NCI-H1105 (cell line): ENCODE measurements around the gene SLC22A23.

Experiments used
- DNase-seq: peaks from one replicate; lab custom pipeline; 2025; lab: John Stamatoyannopoulos, UW

Gene SLC22A23

DNA sequence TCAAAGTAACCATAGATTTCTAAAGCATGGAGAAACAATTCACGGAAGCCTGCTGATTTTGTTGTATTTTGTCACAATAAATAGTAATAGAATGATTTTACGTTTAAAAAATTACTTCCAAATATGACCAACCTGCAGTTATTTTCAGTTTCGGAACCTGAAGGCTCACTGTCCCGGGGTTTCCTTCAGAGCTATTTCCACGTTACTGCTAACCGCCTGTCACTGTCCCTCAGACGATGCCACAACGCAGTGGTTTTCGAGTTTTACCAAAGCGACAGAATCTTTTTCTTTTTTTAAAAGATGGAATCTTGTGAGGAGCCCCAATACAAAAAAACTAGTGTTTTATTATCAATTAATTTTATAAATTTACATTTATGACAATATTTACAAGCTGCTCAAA lies 157.6 kb downstream of the SLC22A23 start:
- DNase-seq = no peak

DNA sequence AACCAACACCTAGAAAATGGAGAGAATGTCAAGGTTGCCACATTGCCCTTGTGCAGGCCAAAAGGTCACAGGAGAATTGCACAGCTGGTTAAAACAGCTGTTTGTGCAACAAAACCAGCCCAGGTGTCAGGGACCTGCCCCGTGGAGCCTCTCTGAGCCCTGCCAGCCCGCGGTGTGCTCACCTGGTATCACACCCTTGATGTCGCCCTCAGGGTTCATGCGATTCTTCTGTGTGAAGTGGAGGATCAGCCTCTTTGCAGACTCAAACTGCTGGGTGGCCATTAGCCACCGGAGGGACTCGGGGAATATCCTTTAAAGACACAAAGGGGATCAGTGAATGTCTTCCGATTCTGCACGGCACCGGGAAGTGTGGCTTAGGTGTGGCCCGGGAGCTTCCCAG lies 158.9 kb downstream of the SLC22A23 start:
- DNase-seq = no peak

DNA sequence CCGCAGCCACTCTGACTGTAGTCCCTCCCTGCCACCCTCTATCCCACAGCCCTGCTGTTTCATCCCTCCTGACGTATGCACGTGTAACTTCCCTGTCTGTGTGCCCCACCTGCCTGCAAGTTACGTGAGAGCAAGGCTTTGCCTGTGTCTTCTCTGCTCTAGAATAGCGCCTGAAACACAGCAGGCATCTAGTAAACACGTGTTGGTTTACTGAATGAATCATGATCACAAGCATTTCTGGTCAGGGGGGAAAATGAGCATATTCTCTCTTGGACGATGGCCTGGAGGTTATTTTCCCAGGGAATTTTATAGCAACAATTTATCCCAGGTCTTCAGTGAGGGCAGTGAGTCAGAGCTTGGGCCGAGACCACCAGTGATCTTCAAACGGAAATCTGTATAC lies 159.8 kb downstream of the SLC22A23 start:
- DNase-seq = no peak

DNA sequence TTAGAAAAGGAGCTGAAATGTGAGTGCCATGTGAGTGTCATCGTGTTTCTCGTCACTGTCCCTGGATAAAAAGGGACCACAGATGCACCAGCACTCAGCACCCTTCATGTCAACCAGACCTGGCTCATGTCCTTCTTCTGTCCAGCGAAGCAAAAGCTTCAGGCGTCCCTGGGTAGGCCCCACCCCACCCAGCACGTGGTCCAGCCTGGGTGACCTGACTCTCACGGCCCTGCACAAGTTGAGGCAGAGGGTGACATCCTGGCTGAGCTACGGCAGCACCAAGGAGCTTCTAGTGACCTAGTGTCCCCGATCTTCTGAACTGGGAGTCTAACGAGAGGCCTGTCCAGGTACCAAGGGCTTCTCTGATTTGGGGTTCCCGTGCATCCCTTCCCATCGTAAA lies 160.3 kb downstream of the SLC22A23 start:
- DNase-seq = no peak

DNA sequence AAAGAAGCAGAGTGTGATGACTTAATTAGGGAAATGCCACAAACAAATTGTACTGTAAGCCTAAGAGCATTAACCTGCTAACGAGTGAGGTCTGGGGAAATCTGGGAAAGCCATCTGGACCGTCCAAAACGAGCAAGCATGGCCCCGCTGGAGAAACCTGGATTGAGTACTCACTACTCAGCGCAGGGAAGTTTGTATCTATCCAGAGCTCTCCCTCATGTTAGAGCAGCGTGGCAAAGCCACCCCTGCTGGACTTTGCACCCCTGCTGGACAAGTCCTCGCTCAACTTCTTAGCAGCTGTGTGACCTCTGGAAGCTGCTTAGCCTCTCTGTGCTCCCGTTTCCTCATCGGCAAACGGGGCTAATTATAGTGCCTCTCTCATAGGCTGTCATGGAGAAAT lies 160.8 kb downstream of the SLC22A23 start:
- no peak for DNase-seq

DNA sequence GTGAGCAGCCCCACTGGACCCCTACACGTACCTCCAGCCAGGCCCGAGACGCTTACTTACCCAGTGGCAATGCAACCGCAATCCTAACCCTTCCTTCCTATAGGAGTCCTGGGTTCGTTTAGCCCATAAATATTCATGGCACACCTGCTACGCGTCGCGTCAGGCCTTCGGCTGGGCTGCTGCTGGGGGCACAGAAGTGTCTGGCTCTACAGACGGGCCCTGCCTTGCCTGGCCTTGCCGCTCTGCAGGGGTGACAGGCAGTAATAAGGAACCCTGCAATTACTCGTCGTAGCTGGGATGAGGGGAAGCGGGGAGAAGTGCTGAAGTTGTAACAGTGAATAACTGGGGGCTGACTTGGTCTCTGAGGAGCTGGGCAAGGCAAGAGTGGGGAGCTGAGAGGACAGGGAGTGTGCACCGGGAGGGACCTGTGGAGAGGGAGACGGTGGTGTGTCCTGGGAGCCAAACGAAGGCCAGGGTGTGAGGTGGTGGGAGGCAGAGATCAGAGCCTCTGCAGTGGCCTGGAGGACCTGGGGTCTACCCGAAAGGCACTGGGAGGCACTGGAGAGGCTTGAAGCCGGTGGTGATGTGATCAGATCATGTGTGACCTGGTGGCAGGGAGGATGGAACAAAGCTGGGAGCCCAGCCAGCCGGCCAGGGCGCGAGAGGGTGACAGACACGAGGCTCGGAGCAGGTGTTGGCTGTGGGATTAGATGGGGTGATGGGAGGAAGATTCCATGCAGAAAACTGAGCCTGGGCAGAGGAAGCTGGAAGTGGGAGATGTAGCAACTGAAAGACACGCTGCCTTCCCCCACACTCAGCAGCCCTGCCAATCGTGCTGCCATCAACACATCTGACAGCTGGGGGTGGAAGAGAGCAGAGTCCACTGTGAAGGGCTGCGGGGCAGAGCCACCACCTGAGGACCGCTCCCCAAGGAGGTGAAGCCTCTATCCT lies 161.7 kb downstream of the SLC22A23 start:
- DNase-seq = peak; percentile 66

DNA sequence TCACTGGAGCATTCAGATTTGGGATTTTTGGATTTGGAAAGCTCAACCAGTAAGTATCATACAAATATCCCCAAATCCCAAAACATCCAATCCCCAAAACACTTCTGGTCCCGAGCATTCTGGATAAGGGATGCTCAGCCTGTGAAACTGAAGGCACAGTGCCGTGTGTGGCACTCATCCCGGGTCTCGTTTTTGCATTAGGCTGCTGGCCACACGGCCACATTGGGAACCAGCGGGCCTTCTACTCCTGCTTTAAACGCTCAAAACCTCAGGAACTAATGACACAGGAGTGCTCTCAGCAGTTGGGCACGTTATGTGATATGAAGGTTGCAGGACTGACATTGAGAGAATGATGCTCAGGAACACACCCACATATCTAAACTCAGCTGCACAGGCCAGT lies 162.5 kb downstream of the SLC22A23 start:
- DNase-seq = no peak

DNA sequence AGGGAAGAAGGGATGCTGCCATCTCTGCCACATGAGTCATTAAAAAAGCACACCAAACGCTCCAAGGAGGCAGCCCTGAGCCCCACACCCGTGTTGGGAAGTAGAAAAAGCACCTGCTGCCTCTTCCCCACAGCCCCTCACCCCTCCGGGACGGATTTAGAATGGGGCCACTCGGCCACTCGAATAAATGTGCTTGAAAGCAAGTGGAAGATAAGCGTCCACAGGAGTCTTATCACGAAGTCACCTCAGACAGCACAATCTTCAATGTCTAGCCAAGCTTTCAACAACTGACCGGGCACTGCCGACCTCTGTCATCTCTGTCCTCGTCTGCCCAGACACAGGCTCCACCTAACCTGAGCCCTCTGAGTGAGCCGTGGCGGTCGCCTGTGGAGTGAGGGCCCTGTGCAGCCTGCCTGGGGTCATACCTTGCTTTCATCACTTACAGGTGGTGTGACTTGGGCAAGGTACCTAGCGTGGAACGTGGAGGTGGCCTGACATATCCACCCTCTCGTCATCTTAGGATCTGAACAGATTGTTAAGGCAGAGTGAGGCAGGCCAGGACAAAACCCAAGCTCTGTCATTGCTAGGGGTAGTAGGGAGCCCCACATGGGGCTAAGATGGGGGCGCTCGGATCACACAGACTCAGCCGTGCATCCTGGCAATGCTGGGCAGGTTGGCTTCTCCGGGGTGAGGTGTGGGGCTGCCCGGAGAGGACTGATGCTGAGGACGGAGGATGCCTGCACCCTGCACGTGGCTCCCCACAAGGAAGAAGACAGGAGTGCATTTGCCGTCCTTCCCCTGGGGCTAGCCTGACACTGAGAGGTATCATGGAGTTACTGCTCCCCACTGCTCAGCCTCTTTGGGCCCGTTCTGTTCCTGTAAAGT lies 163.3 kb downstream of the SLC22A23 start:
- DNase-seq = no peak

DNA sequence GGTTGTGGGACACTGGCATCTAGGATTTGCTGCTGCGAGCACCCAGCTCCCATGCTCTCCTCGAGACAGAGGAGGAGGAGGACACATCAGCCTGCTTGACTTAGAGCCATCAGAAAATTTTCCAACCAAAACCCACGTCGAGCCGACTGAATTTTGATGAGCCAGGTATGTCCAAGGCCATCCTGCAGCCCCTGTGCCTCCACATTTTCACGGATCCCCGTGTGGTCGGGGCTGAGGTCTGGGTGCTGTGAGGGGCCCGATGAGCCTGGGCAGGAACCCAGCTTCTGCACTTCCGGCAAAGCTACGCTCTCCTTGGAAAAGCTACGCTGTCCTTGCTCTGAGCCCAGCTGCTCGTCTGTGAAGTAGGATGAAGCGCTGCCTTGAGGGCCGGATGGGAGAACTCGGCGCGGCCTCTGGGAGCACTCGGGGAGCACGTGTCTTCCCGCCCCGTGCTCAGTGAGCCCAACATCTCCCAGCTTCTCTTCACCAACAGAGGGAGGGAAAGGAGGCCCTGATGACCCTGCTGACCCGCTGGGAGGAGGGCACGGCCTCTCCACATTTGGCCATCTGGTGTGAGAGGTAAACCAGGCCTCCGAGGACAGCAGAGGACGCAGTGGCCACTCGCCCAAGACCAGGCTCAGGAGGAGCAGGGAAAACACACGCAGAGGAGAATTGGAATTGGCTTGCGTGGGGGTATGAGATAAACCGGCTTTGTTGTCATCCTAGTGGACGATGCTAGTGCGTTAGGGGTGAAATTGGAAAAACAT lies 164.2 kb downstream of the SLC22A23 start:
- no peak for DNase-seq

DNA sequence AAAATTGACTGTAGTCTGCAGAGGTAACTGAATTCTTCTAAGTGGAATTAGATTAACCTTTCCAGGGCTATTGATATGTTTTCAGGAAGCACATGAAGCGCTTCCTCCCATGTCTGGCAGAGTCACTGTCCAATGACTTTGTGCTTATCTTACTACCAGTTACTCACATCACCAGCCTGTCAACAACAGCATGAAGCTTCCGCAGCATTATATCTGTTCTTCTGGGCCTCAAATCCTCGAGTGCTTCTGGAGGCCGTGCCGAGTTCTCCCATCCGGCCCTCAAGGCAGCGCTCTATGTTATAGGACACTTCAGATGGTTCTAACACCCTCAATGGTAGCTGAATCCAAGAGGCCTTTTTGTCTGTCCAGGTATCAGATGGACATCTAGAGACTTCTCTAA lies 164.9 kb downstream of the SLC22A23 start:
- DNase-seq = no peak

DNA sequence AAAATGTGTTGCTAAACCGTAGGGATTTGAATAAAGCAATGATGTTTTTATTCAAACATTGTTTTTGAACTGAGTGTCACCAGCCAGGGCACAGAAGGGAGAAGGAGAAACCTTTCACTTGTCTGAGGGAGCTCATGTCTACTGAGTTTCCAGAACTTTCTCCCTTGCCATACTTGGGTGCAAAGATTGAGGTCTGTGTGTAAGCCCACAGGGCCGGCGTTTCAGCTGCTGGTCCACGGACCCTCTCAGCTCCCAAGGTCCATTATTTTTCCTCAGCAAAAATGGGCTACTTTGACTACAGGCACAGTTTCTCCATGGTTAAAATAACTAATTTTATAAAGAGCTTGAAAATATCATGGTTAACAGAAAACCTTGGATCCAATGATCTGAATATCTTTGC lies 165.5 kb downstream of the SLC22A23 start:
- DNase-seq = no peak

DNA sequence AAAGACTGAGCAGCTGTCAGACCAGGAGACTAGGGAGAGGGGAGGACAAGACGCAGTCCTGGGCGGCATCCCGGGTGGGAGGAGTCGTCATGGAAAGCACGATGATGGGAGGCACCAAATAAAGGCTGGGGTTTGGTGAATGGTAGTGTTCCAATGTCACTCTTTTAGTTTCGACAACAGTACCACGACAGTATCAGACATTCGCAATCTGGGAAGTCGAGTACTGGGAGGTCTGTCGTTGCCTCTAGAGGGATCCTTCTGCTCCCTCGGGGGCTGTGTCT lies 166.0 kb downstream of the SLC22A23 start:
- DNase-seq = no peak

DNA sequence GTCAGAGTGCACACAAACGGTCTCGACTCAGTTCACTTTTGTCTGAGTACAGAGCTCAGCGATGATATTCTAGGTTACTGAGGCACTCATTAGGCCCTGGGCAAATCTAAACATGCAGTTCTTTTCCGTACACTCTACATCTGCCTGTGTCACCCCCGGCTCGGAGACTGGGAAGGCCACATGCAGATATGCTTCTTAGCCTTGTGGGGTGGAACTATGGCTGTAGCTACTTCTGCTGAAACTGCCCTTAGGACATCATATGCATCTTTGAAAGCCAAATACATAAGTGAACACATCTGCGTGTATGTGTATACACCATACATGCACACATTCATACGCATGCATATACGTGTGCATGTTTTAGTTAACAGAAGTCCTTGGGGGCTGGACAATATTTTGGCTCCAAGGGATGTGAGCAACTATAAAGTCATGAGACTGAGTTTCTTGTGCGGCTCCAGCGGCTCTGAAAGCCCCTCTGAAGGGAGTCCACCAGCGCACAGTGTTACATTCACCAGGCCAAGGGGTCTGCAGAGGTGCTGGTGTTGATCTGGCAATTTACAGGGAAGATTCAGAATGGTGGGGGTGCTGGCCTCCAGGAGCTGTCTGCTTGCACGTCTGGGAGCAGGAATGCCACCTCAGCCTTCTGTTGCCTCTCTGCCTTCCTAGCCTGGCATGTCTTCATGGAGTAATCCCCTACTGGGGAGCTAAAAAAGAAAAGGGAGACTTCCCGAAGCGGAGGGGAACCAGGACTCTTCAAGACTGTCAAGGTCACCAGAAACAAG lies 166.5 kb downstream of the SLC22A23 start:
- DNase-seq = no peak

DNA sequence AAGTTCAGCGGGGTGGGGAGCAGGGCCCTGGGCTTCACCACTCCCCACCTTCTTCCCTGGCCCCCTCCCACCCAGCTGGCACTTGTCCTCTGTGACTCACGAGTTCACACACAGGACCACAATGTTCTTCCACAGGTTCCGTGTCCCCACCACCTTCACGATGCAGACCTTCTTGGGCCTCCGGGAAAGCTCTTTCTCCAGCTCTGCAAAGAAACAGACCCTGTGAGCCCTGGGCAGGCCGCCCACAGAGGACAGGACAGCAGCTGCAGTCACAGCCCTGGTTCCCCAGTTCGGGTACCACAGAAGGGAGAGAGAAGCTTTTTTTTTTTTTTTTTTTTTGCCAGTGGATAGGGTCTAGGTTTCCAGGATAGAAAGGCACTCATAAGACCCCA lies 167.2 kb downstream of the SLC22A23 start:
- DNase-seq = no peak

DNA sequence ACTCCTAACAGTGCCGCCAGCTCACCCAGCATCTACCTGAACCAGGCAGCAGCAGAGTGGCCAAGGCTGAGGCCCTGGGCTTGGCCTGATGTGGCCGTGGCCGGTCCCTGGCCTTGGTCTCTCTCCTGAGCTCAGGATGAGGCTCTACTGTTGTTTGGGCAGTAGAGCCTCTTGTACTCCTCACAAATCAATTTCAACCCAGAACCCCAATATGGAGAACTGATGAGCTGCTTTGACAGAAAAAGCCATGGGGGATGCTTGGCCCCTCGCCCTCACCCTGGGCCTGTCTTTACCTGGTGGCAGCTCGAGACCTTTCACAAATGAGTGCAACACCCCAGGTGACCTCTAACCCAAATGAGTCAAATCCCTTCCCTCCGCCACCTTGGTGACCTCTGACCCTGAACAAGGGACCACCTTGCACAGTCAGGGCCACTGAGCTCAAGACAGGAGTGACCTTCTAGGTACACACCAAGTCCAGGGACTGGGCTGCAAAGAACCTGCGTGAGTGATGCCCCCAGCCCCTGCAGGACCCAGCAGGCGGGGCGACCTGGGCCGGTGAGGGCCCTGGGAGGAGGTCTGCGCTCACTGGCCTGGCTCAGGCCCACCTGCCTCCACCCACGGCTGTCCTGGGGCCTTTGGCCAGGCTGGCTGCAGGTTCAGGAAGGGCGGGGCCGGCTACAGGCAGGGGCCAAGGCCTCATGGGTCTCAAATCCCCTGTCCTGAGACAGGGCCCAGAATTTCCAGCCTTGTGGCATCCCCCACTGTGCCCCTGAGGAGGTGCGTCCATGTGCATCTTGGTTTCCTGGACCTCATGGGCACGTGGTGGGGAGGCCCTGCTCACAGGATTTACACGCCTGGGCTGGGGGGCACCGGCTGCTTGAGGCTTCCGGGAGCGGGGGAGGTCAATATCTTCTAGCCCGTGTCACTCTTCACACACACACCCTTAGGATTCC lies 167.9 kb downstream of the SLC22A23 start:
- DNase-seq = no peak

DNA sequence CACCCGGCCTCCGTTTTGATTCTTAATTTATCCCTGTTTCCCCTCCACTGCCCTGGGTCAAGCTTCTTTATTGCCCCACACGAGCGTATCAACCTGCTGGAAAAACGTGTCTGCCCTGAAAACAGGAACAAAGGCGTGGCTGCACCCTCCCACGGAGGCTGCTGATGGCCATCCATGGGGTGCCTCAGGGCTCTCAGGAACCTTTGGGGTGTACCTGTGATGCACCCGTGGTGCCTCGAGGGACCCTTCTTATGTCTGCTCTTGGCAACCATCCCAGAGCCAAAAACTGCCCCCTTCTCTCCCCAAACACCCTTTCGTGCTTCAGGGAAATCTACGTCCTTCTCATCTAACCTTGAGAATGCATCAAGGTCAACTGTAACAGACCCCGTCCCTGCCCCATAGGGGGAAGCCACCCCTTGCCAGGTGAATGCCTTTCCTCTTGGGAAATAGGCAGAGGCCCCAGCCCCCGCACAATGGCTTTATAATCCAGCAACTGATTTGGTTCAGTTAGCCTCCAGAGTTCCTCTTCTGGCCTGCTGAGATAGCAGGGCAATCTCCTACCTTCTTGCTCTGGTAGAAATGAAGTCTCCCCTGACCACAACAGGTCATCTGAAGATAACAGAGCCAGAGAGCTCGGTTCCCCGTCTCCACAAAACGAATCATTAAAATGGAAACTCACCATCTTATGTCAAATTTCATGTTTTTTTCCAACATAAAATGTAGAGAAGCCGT lies 168.7 kb downstream of the SLC22A23 start:
- DNase-seq = no peak

DNA sequence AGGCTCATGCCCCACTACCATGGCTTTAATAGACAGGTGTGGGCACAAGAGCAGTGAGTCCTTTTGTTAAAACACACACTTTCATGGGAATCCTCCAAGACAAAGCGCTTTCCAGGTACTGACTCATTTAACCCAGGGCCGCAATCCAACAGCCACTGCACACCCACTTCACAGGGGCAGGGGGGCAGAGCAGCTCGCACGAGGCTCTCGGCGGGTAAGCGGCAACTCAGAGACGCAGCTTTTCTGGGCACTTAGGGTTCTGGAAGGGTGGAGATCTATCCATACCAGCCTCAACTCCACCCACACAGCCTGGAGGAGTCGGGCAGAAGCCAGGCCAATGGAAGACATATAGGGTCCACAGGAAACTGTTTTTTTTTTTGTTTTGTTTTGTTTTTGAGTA lies 169.5 kb downstream of the SLC22A23 start:
- no peak for DNase-seq

DNA sequence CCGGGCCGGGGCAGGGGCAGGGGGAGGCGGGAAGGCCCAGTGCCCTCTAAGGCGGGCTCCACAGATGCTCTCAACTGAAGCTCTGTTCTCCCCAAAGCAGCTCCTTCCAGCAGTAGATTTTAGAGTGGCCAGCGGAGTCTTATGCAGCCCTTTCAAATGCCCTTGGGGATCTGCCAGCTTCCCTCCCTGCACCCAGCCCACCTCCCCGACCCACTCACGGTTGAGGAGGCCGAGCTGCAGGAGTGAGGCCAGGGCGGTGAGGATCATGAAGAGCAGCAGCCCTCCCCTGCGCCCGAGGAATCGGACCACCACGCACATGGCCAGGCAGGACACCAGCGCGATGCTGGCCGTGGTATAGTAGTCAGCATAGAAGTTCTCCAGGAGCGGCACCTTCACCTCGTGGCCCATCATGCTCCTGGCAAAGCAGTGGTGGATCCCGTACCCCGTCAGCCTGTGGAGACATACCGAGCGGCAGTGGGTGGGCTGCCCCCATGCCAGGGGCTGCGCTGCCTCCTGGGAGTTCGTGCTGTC lies 170.1 kb downstream of the SLC22A23 start:
- DNase-seq = no peak

DNA sequence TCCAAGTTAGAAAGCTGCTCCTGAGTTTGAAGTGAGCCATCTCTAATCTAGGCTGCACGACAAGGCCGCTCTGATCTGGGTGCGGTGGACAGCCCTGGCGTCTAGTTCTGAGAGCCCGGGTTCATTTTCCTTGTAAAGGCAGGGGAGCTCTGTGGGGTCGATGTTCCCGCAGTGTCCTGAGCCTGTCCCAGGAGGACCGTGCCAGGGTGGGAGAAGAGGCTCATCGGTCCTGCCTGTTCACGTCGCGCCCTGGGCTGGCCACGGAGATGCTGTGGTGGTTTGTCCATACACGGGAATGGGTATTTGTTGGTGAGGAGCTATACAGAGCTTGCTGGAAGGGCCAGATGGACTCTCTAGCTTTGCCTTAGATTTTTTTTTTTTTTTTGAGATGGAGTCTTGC lies 171.1 kb downstream of the SLC22A23 start:
- no peak for DNase-seq
